Vagina (tissue), 2 donors: ENCODE measurements around the gene RGS3. TPM values are rescaled to one million over a fixed set of nuclear protein-coding genes. Genes with fewer than 3 reads are reported as not detected.

ENCODE experiments used
- DNase-seq, 2 donors: peaks; one replicate each; pipeline ENCODE4 v3.0.0-alpha.2; 2017; ENCODE audit errors: extremely low spot score in 2 of 2
- H3K27ac ChIP-seq: fragments of 200-600 bp; sonication (generic); one replicate; pipeline ENCODE4 v1.5.1; 2019
- H3K27me3 ChIP-seq: fragments of 200-600 bp; sonication (generic); one replicate; pipeline ENCODE4 v1.5.1; 2019
- H3K36me3 ChIP-seq, 2 donors: fragments of 200-600 bp; sonication (generic); one replicate each; pipeline ENCODE4 v1.5.1; 2017 to 2019
- H3K4me1 ChIP-seq: fragments of 200-600 bp; sonication (generic); one replicate; pipeline ENCODE4 v1.5.1; 2019
- H3K4me3 ChIP-seq, 2 donors: fragments of 200-600 bp; sonication (generic); 1 replicate in 1 of 2; 2 replicates in 1 of 2; pipeline ENCODE4 v1.5.1; 2016 to 2019
- H3K9me3 ChIP-seq: fragments of 200-600 bp; sonication (generic); one replicate; pipeline ENCODE4 v1.5.1; 2019
- CTCF ChIP-seq, 3 experiments: fragments of 450-650 bp in 2 of 3; fragments of 200-600 bp in 1 of 3; sonication (generic) in 1 of 3; IDR thresholded peaks; one replicate each; pipeline ENCODE4 v1.5.1; 2017 to 2019; ENCODE audit warnings: antibody characterized with exemption in 3 of 3, mild to moderate bottlenecking in 2 of 3, moderate library complexity in 2 of 3
- POLR2A ChIP-seq, 2 donors: fragments of 450-650 bp; IDR thresholded peaks; one replicate each; pipeline ENCODE4 v1.6.1; 2017; ENCODE audit warnings: antibody characterized with exemption in 2 of 2, mild to moderate bottlenecking in 2 of 2, moderate library complexity in 2 of 2
- POLR2AphosphoS5 ChIP-seq, 2 donors: sonication (generic); formaldehyde crosslinking; IDR thresholded peaks; one replicate each; pipeline ENCODE4 v1.9.0; 2017; ENCODE audit warnings: antibody characterized with exemption in 2 of 2, mild to moderate bottlenecking in 2 of 2, low read depth in 1 of 2; ENCODE audit not compliant: insufficient read depth in 1 of 2
- intact Hi-C: fragments of 100-400 bp; cut with DNase I; formaldehyde crosslinking; loops from one replicate; pipeline ENCODE4 v1.15.1; 2023
- total RNA-seq: library from RNA; depleted of rRNA; stranded (reverse); fragments of >200 nt; gene quantifications from one replicate; pipeline ENCODE4 v1.2.3, GENCODE V29; 2016

RGS3 gene
- total RNA-seq, 1 donor from 2014 or later, result 27.0 TPM

DNA sequence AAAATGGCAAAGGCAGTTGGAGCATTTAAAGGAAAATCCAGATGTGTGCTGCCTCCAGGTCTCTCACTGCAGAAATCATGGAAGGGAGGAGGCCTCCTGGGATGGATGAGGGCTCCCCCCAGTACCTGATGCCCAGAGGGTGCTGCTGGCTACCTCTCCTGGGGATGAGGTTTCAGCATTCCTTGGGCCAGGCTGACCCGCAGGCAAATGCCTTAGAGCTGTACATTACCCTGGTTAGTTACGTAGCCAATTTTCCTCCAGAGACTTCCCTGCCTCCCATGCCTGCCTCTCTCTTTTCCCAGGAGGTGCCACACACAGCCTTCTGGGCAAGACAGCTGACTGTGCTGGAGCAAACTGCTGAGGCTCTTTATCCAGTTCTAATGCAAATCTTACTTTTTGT, 65.3 kb downstream of the RGS3 start:
- peak overlapping the region; percentile 67 for H3K27ac ChIP-seq
- intact Hi-C loops, result no loop called here
- TF ChIP-seq POLR2A (IDR thresholded peaks at IDR 0.05) (no peak), CTCF (IDR thresholded peaks at IDR 0.05) (no peak), POLR2AphosphoS5 (IDR thresholded peaks at IDR 0.05; ENCODE audit: insufficient read depth in 1 of 2, low read depth in 1 of 2) (no peak)
- no peaks in the 10 kb centered on the region for H3K9me3 ChIP-seq
- no peaks in the 10 kb centered on the region for H3K27me3 ChIP-seq
- peaks cover 45% of the 10 kb centered on the region for H3K4me1 ChIP-seq
- DNase-seq, result no peak
- no peak overlapping the region for H3K4me3 ChIP-seq
- H3K36me3 ChIP-seq, result no peaks in the 10 kb centered on the region

- H3K4me1 ChIP-seq, result peaks cover 38% of the 10 kb centered on the region
- H3K36me3 ChIP-seq, result no peaks in the 10 kb centered on the region
- intact Hi-C loops, result no loop called here
- H3K9me3 ChIP-seq, result no peaks in the 10 kb centered on the region
- TF ChIP-seq POLR2A (IDR thresholded peaks at IDR 0.05) (no peak), POLR2AphosphoS5 (IDR thresholded peaks at IDR 0.05; ENCODE audit: insufficient read depth in 1 of 2, low read depth in 1 of 2) (no peak), CTCF (IDR thresholded peaks at IDR 0.05) (no peak)
- H3K27me3 ChIP-seq, result no peaks in the 10 kb centered on the region
- no peak overlapping the region for H3K27ac ChIP-seq
- no peak for DNase-seq
- no peak overlapping the region for H3K4me3 ChIP-seq
Measured at GRCh38 chr9:113529336-113530009, 65.9 kb downstream of the RGS3 start.

DNA sequence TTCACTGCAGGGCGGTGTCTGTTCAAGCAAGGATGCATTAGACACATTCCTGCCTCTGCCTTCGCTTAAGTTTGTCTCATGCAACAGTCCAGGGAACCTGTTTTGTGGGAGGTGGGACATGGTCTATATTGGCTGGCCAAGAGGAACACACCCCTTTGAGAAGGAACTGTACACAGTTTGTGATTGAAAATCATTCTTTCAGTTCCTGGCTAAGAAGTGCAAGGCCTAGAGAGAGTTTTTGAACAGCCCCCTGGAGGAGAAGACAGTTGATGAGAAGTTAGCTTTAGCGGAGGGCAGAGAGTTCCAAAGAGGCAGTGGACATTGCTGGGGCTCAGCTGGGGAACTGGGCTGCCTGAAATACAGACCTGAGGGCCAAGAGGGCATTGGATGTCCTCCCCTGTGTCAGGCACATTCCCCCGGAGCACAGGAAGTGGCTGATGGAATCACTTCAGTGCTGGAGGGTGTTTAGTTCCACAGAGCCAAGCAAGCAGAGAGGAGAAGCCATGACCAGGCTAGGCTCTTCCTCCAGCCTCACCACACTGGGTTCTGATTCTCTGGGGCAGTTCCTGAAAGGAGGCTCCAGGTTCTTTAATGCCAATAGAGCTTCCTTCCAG, 66.6 kb downstream of the RGS3 start:
- Histone ChIP-seq H3K27me3 (no peaks in the 10 kb centered on the region), H3K27ac (no peak overlapping the region), H3K4me1 (peaks cover 31% of the 10 kb centered on the region), H3K9me3 (no peaks in the 10 kb centered on the region), H3K36me3 (no peaks in the 10 kb centered on the region), H3K4me3 (no peak overlapping the region)
- TF ChIP-seq CTCF (IDR thresholded peaks at IDR 0.05) (no peak), POLR2AphosphoS5 (IDR thresholded peaks at IDR 0.05; ENCODE audit: insufficient read depth in 1 of 2, low read depth in 1 of 2) (no peak), POLR2A (IDR thresholded peaks at IDR 0.05) (no peak)
- intact Hi-C loops, result no loop called here
- no peak for DNase-seq

DNA sequence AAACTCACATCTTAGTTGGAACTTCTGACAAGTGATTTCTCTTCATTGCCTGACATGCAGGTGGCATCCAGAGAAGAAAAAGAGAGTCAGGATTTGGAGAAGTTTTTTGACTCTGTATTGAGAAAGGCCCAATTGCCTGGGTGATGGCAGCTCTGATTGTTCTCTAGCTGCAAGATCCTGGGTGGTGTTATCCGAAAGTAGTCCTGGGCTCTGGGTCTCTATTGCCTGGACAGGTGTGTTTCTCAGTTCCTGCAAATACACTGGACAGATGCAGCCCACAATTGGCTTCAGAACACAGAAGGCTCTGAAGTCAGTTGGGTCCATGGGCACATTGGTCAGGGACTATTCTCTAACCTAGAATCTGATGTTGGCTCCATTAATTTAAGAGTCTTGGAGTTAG, 67.4 kb downstream of the RGS3 start:
- no peaks in the 10 kb centered on the region for H3K9me3 ChIP-seq
- no peak overlapping the region for H3K4me3 ChIP-seq
- H3K4me1 ChIP-seq, result peaks cover 28% of the 10 kb centered on the region
- no peak for TF ChIP-seq POLR2AphosphoS5 (IDR thresholded peaks at IDR 0.05; ENCODE audit: insufficient read depth in 1 of 2, low read depth in 1 of 2)
- no peak for TF ChIP-seq POLR2A (IDR thresholded peaks at IDR 0.05)
- no peak for TF ChIP-seq CTCF (IDR thresholded peaks at IDR 0.05)
- no peaks in the 10 kb centered on the region for H3K27me3 ChIP-seq
- no peak for DNase-seq
- no peak overlapping the region for H3K27ac ChIP-seq
- intact Hi-C loops, result no loop called here
- no peaks in the 10 kb centered on the region for H3K36me3 ChIP-seq
